HPDE6-E6E7 (cell line): Measurements from ENCODE around the gene MAP2K3.
A peak's percentile ranks its signal among the peaks of the same experiment; 100 is the strongest.

Source experiments
- DNase-seq: peaks from one replicate; pipeline ENCODE4 v3.0.0; 2011; ENCODE audit warnings: missing footprints; ENCODE audit errors: extremely low spot score

MAP2K3 gene

GRCh38 chr17:21284319-21285163 is at the start of gene MAP2K3:
TSS of gene MAP2K3 (plus strand) at chr17:21284711. CDS start at chr17:21284921, 210 bp downstream.
- DNase-seq: peak; percentile 91

DNA sequence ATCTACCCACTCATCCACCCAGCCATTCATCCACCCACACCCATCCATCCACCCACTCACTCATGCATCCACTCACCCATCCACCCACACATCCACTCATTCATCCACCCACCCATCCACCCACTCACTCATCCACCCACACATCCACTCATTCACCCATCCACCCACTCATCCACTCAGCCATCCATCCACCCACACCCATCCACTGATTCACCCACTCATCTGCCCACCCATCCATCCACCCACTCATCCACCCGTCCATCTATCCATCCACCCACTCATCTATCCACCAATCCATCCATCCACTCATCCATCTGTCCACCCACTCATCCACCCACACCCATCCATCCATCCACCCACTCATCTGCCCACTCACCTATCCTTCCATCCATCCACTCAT is 48.6 kb upstream of the MAP2K3 start:
- no peak for DNase-seq

GRCh38 chr17:21239680-21240368 is 44.7 kb upstream of the MAP2K3 start:
- no peak for DNase-seq

DNA sequence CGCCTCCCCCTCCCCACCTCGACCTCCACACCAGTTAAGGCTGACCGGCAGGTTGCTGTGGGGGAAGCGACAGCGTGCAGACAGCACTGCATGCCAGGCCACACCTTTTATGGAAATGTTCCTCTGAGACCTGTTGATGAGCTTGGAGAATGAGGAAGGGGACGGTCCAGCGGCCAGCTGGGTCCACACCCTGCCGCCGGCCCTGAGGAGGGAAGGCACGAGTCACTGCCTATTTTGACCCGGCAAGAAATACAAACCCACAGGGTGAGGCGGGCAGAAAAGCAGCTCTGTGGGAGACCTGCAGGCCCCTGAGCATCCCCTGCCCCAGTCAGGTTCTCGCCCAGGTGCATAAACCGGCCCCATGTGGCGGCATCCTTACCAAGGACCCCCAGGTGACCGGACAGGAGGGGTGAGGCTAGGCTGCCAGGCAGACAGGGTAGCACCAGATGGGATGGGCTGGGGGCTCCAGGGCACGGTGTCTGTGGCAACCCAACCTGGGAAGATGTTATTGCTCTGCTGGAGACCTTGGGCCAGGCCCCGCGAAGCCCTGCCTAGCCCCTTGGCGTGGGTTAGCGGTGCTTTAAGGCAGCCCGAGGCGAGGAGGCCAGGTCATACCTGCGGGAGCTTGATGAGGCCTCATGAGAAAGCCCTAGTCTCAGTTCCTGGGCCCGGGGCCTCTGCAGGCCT is 44.0 kb upstream of the MAP2K3 start:
- DNase-seq: no peak

DNA sequence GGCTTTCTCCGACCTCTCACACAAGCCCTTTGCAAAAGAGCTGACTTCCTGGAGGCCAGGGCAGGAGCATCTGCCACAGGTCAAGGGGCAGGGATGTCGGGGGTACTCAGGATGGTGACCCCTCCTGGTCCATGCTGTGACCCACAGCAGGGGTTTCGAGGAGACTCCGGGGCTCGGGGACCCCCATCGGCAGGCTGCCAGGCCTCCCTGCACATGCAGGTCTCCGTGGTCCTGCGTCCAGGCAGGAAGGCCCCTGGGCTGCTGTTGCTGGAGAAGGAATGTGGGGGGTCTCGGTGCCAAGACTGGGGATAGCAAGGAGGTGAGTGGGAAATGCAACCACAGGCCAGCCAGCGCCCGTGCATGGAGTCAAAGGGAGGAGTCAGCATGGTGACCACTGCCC is 42.9 kb upstream of the MAP2K3 start:
- DNase-seq: no peak

- no peak for DNase-seq
Observed at GRCh38 chr17:21242026-21242697, 42.3 kb upstream of the MAP2K3 start.

DNA sequence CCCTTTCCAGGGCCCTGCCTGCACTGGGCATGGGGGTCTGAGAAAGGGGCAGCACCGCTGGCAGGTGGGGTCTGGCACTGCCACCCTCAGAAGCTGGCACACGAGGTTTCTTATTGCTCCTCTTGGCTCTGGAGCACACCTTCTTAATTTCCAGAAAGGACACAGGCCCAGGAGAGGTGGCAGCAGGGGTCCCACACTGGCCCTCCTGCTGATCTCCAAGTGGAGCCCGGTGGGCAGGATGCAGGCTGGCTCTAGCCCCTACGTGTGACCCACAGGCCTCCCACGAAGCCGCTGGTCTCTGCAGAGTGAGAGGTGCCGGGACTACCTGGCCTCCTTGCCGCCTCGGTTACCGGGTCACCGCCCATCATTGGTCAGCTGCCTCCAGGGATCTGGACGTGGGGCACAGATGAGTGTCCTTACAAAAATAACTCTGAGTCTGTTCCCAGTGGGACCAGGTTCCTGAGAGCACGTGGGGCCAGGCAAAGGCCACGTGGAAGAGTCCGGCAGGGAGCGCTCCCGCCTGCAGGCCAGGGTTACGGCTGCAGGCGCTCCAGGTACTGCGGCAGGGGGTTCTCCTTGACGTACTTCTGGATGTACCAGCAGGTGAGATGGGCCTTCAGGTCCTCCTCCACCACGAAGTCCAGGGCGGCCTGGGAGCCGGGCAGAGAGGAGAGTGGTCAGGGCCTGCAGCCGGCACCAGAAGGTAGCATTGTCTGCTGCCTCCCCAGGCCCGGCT is 41.6 kb upstream of the MAP2K3 start:
- DNase-seq: no peak

- no peak for DNase-seq
Observed at GRCh38 chr17:21243516-21244303, 40.8 kb upstream of the MAP2K3 start.

DNA sequence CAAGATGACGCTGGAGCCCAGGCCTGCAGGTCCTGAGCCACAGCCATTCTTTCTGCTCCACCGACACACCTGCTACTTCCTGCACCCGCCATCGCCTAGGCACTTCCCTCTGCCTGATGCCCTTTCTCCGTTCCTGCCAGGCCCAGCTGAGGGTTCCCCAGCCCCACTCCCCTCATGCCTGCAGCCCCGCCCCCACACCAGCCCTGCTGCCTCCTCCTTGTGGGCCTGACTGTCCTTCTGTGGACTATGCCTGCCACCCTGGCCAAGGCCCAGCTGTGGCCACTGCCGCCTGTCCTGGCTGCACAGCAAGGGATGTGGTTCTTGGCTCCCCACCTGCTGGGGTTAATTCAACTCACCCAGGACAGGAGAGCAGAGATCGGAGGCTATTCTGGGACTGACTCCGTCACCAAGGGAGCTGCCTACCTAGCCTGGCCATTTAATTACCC is 38.8 kb upstream of the MAP2K3 start:
- no peak for DNase-seq

DNA sequence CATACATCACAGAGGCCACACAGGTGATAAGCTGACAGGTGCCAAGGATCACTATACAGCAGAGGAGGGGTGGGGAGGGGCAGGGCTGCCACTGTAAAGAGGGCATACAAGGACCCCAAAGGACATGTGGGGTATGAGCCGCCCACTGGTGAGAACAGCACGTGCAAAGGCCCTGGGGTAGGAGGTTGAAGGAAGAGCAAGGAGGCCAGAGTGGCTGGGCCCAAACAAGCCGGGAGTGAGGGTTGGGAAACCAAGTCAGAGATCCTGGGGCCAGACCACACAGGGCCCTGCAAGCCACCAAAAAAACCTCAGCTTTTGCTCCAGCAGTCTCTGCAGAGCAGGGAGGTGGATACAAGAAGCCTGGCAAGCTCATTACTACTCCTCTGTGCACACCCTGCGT is 37.8 kb upstream of the MAP2K3 start:
- DNase-seq: no peak

DNA sequence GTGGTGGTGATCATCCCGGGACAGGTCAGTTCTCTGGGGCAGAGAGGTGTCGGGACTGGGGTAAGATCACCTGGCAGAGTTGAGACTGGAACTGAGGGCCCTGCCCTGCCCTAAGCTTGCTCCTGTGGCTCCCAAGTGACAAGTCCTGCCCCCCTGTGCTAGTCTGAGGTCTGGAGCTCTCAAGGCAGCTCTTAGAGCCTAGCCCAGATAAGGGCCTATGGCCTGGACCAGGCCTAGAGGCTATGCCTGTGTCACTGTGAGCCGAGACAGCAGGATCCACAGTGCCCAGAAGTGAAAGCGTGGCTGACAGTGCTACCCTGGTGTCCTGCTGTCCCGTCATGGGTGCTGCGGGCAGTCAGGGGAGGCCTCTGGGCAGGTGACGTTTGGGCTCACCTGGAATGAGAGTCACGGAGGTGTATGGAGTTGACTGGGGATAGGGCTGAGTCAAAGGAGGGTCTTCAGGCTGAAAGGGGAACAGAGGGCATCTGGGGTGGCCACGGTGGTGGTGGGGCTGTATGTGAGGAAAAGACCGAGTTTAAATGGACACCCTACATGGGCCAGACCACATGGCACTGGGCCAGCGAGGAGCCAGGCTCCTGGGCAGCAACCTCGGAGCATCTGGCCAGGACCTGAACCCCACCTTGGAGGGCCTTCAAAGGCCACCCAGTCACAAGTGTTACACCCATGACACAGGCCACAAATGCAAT is 36.8 kb upstream of the MAP2K3 start:
- DNase-seq: no peak

GRCh38 chr17:21248500-21248899 is 36.0 kb upstream of the MAP2K3 start:
- DNase-seq: no peak

DNA sequence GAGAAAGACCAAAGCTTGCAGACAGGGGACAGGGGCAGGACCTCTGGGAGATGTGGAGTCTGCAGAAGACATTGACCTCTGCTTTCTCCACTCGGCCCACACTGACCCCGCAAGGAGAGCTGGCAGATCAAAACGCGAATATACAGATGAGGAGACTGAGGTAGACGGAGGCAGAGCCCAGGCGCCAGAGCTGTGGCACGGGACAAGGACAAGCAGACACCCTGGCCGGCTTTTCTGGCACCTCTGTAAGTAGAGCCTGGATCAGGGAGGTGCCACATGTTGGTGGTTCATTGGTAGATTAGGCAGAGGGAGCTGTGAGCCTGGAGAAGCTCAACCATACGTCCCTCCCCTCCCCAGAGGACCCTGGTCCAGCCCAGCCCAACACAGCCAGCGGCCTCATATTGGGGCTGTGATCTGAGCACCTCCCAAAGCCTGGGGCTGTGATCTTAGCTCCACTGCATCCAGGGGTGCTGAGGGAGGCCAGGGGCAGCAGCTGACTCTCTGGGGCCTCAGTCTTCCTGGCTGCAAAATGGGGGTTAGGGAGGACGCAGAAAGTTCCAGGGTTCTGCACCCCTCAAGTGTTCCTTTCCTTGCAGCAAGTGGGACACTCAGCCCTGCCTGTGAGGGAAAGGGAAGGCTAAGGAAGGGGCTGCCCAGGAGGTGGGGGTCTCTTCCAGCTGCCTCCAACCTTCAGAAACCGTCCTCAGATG is 35.3 kb upstream of the MAP2K3 start:
- no peak for DNase-seq

GRCh38 chr17:21249920-21250703 is 34.4 kb upstream of the MAP2K3 start:
- DNase-seq: no peak

- no peak for DNase-seq
Observed at GRCh38 chr17:21250854-21251253, 33.7 kb upstream of the MAP2K3 start.

DNA sequence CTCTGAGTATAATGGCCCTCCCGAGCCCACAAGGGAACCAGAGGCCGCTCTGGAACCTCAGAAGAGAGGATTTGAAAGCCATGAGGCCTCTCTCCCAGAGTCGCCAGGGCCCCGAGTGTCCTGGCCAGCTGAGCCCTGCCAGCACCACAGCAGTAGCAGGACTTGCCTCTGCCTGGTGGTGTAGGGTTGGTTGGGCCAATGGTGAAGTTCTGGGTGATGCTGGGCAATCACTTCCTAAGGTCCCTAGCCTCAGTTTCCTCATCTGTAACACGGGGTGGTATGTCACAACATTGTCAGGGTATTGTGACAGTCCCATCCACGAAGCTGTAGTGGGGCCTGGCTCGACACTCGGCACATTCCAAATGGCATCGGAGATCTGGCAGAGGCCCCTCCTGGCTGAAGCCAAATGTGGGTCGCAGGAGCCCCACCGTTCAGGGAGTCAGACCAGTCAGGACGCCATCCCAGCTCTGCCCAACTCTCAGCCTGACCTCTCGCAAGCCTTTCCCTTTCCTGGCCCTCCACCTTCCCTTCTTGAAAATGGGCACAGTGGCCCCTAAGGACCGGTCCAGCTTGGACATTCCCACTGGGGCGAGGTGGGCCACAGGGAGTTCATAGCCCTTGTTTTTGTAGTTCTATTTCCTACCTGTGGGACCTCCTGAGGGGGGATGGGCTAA is 33.0 kb upstream of the MAP2K3 start:
- DNase-seq: no peak

DNA sequence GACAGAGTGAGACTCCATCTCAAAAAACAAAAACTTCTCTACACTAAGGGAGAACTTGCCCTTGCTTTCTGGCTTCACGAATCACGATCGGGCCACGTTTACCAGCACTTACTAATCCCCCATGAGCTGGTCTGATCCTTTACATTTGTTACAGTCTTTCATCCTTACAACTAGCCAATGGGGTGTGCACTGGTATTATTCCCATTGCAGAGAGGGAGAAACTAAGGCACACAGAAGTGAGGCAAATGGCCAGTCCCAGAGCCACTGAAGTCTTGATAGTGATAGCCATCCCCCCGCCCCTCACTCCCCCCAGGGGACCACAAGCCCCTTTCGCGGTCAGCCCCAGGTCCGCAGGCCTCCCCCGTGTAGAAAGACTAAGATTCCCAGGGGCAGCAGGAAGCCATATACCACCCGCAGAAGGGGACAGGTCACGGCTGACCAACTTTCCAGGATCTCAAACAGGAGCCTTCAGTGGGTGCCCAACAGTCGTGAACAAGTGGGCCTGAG is 32.2 kb upstream of the MAP2K3 start:
- no peak for DNase-seq
